GM21786 (cell line): Measurements from ENCODE around the gene PAX7.

Experiments
- ATAC-seq: cut with Tn5 transposase; IDR thresholded peaks from one replicate; pipeline ENCODE4 v1.9.1; 2021; ENCODE audit not compliant: unreplicated experiment

The PAX7 gene

GRCh38 chr1:18640228-18641004 is 9.8 kb downstream of the PAX7 start:
- no peak for ATAC-seq

- ATAC-seq: no peak
Measured at GRCh38 chr1:18641005-18641941, 10.6 kb downstream of the PAX7 start.

- no peak for ATAC-seq
Measured at GRCh38 chr1:18642278-18643095, 11.8 kb downstream of the PAX7 start.

GRCh38 chr1:18643154-18644012 is 12.7 kb downstream of the PAX7 start:
- no peak for ATAC-seq

GRCh38 chr1:18644013-18644399 is 13.4 kb downstream of the PAX7 start:
- ATAC-seq: no peak

- ATAC-seq: no peak
Measured at GRCh38 chr1:18644446-18644845, 13.8 kb downstream of the PAX7 start.

- ATAC-seq: no peak
Measured at GRCh38 chr1:18644973-18645746, 14.5 kb downstream of the PAX7 start.

GRCh38 chr1:18645747-18646090 is 15.1 kb downstream of the PAX7 start:
- ATAC-seq: no peak

GRCh38 chr1:18646091-18646785 is 15.6 kb downstream of the PAX7 start:
- no peak for ATAC-seq

GRCh38 chr1:18646786-18647410 is 16.3 kb downstream of the PAX7 start:
- no peak for ATAC-seq

GRCh38 chr1:18647681-18648214 is 17.1 kb downstream of the PAX7 start:
- no peak for ATAC-seq

- no peak for ATAC-seq
Measured at GRCh38 chr1:18649693-18650370, 19.2 kb downstream of the PAX7 start.

GRCh38 chr1:18651713-18652112 is 21.1 kb downstream of the PAX7 start:
- no peak for ATAC-seq

GRCh38 chr1:18652791-18653190 is 22.1 kb downstream of the PAX7 start:
- ATAC-seq: no peak

- ATAC-seq: no peak
Measured at GRCh38 chr1:18653367-18653766, 22.7 kb downstream of the PAX7 start.

- ATAC-seq: no peak
Measured at GRCh38 chr1:18653916-18654315, 23.3 kb downstream of the PAX7 start.

GRCh38 chr1:18654599-18654998 is 24.0 kb downstream of the PAX7 start:
- no peak for ATAC-seq
